Measurements from ENCODE around the gene ITPKC.

DNA sequence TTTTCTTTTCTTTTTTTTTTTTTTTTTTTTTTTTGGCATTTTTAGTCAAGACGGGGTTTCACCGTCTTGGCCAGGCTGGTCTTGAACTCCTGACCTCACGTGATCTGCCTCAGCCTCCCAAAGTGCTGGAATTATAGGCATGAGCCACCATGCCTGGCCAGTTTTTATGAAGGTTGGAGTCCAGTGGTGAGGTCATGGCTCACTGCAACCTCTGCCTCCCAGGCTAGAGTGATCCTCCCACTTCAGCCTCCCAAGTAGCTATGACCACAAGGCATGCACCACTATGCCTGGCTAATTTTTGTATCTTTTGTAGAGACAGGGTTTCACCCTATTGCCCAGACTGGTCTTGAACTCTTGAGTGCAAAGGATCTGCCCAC lies 38.3 kb downstream of the ITPKC start:
- TF ChIP-seq SIN3A (IDR thresholded peaks at IDR 0.05; ENCODE audit: borderline replicate concordance, insufficient read depth, low read length), result no peak
- no peak for TF ChIP-seq FOXP2 (optimal IDR thresholded peaks at IDR 0.05; ENCODE audit: borderline replicate concordance, extremely low read depth, extremely low read length, insufficient read depth)
- TF ChIP-seq POLR2AphosphoS5 (IDR thresholded peaks at IDR 0.05; ENCODE audit: low read depth, low read length), result no peak
